ENCODE results near the gene CTAG1A.
"Not testable (repeated sequence)": the region's sequence is repeated elsewhere in the genome, so short reads cannot be mapped to it uniquely, and the experiment has no call there.

DNA sequence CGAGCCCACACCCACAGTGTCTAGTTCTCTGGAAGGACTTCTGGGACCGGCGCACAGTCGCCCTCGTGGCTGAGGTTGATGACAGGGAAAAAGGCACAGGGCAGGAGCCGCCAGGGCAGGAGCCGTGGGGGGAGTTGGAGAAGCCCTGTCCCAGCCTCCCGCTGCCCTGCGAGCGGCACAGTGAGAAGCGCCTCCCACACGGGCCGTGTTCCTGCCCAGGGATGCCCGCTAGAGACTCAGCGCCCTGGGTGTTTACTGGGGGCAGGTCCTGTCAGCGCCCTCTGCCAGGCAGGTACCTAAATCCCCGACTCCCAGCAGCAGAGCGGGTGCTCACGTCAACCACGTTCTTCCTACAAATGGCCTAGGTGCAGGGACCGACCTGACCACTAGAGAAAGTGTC lies 26.0 kb upstream of the CTAG1A start:
- TF ChIP-seq, protein P1, sequence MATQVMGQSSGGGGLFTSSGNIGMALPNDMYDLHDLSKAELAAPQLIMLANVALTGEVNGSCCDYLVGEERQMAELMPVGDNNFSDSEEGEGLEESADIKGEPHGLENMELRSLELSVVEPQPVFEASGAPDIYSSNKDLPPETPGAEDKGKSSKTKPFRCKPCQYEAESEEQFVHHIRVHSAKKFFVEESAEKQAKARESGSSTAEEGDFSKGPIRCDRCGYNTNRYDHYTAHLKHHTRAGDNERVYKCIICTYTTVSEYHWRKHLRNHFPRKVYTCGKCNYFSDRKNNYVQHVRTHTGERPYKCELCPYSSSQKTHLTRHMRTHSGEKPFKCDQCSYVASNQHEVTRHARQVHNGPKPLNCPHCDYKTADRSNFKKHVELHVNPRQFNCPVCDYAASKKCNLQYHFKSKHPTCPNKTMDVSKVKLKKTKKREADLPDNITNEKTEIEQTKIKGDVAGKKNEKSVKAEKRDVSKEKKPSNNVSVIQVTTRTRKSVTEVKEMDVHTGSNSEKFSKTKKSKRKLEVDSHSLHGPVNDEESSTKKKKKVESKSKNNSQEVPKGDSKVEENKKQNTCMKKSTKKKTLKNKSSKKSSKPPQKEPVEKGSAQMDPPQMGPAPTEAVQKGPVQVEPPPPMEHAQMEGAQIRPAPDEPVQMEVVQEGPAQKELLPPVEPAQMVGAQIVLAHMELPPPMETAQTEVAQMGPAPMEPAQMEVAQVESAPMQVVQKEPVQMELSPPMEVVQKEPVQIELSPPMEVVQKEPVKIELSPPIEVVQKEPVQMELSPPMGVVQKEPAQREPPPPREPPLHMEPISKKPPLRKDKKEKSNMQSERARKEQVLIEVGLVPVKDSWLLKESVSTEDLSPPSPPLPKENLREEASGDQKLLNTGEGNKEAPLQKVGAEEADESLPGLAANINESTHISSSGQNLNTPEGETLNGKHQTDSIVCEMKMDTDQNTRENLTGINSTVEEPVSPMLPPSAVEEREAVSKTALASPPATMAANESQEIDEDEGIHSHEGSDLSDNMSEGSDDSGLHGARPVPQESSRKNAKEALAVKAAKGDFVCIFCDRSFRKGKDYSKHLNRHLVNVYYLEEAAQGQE (IDR thresholded peaks at IDR 0.05), result not testable (repeated sequence)
- not testable (repeated sequence) for TF ChIP-seq HDAC2 (IDR thresholded peaks at IDR 0.05)
